Hepatocyte (in vitro differentiated cells): Measurements from ENCODE around the gene RAPGEFL1. TPM values are rescaled to one million over a fixed set of nuclear protein-coding genes. Genes with fewer than 3 reads are reported as not detected.

Source experiments
- DNase-seq: peaks from one replicate; pipeline ENCODE4 v3.0.0-alpha.2; 2016; ENCODE audit warnings: low spot score
- H2AFZ ChIP-seq: fragments of 200-600 bp; sonication (generic); 2 replicates; pipeline ENCODE4 v1.6.0; 2016; ENCODE audit warnings: antibody characterized with exemption, mild to moderate bottlenecking
- H3K27ac ChIP-seq: fragments of 200-600 bp; sonication (generic); 2 replicates; pipeline ENCODE4 v1.5.1; 2016; ENCODE audit warnings: mild to moderate bottlenecking
- H3K27me3 ChIP-seq: fragments of 200-600 bp; sonication (generic); 2 replicates; pipeline ENCODE4 v1.6.1; 2016
- H3K36me3 ChIP-seq: fragments of 200-600 bp; sonication (generic); replicated peaks from 2 replicates; pipeline ENCODE4 v1.5.1; 2016; ENCODE audit warnings: low read depth; ENCODE audit not compliant: insufficient read depth
- H3K4me1 ChIP-seq: fragments of 200-600 bp; sonication (generic); 2 replicates; pipeline ENCODE4 v1.5.1; 2016; ENCODE audit warnings: mild to moderate bottlenecking, moderate library complexity; ENCODE audit not compliant: insufficient read depth
- H3K4me2 ChIP-seq: fragments of 200-600 bp; sonication (generic); 2 replicates; pipeline ENCODE4 v1.6.0; 2016
- H3K4me3 ChIP-seq: fragments of 200-600 bp; sonication (generic); 2 replicates; pipeline ENCODE4 v1.5.1; 2016; ENCODE audit warnings: mild to moderate bottlenecking
- H3K79me2 ChIP-seq: fragments of 200-600 bp; sonication (generic); 2 replicates; pipeline ENCODE4 v1.6.0; 2017; ENCODE audit warnings: mild to moderate bottlenecking
- H3K9me2 ChIP-seq: fragments of 200-600 bp; sonication (generic); replicated peaks from 2 replicates; pipeline ENCODE4 v1.6.0; 2017; ENCODE audit warnings: mild to moderate bottlenecking; ENCODE audit not compliant: insufficient read depth
- H3K9me3 ChIP-seq: fragments of 200-600 bp; sonication (generic); 2 replicates; pipeline ENCODE4 v1.5.1; 2016; ENCODE audit warnings: low read depth, mild to moderate bottlenecking
- H4K20me1 ChIP-seq: fragments of 200-600 bp; sonication (generic); 2 replicates; pipeline ENCODE4 v1.6.0; 2016; ENCODE audit warnings: mild to moderate bottlenecking; ENCODE audit not compliant: insufficient read depth, poor library complexity, severe bottlenecking
- EZH2 ChIP-seq: fragments of 200-600 bp; sonication (generic); IDR thresholded peaks from 2 replicates; pipeline ENCODE4 v1.6.1; 2016; ENCODE audit warnings: antibody characterized with exemption, mild to moderate bottlenecking, borderline replicate concordance
- EZH2phosphoT487 ChIP-seq: fragments of 200-600 bp; sonication (generic); IDR thresholded peaks from one replicate; pipeline ENCODE4 v1.6.1; 2018; ENCODE audit warnings: antibody characterized with exemption, mild to moderate bottlenecking, low read depth, moderate library complexity; ENCODE audit not compliant: unreplicated experiment, severe bottlenecking
- WGBS: methylation state at CpG from one replicate; pipeline ENCODE4 v1.1.6; 2016; ENCODE audit warnings: low lambda C conversion rate; ENCODE audit errors: missing lambda C conversion rate; 5-methylcytosine and 5-hydroxymethylcytosine counted together
- polyA plus RNA-seq: library from polyadenylated mRNA; unstranded; fragments of >200 nt; fragmentation: Nextera tagmentation; extraction: Ambion mirVana; gene quantifications from 2 replicates; pipeline ENCODE4 v1.2.1, GENCODE V29; 2016
- total RNA-seq: library from RNA; depleted of rRNA; stranded (reverse); fragments of >200 nt; gene quantifications from 2 replicates; pipeline ENCODE4 v1.2.3, GENCODE V29; 2014
- TF ChIP-seq, protein P1 (sequence below): fragments of 200-600 bp; sonication (generic); IDR thresholded peaks from 2 replicates; pipeline ENCODE4 v1.5.1; 2016; ENCODE audit warnings: antibody characterized with exemption, mild to moderate bottlenecking; ENCODE audit not compliant: poor library complexity

Gene RAPGEFL1
- total and polyA plus RNA-seq, 2 experiments from 2014 or later: 4.2 to 4.9 TPM

DNA sequence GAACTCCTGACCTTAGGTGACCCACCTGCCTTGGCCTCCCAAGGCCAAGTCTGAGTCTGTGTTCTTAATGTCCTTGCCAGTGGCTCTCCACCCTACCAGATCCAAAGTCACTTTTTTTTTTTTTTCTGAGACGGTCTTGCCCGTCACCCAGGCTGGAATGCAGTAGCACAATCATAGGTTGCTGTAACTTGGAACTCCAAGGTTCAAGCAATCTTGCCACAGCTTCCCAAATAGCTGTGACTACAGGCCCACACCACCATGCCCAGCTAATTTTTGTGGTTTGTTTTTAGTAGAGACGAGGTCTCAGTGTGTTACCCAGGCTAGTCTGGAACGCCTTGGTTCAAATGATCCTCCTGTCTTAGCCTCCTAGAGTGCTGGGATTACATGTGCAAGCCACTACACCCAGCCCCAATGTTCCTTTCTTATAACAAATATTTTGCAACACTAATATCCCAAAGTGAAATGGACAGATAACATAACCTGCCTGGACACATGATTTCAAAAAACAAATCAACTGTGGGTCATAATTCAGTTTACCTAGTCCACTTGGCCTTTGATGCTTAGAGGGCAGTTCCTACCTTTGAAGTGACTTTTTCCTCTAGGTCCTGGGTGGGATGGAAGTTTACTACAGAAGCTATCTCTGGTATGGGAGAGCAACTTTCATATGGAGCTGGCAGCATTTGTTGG is 4.0 kb upstream of the RAPGEFL1 start:
- Histone ChIP-seq H3K79me2 (no peaks in the 10 kb centered on the region), H3K27me3 (no peaks in the 10 kb centered on the region), H3K4me3 (no peak overlapping the region), H3K9me3 (no peaks in the 10 kb centered on the region), H4K20me1 (no peaks in the 10 kb centered on the region), H3K4me2 (no peak overlapping the region), H2AFZ (no peak overlapping the region), H3K27ac (no peak overlapping the region), H3K4me1 (peaks cover 9% of the 10 kb centered on the region), H3K9me2 (no peaks in the 10 kb centered on the region), H3K36me3 (no peaks in the 10 kb centered on the region)
- WGBS: 94% methylated on average over 4 of the region's 4 CpGs
- DNase-seq: no peak
- TF ChIP-seq EZH2phosphoT487: no peak
- no peak for TF ChIP-seq EZH2
- TF ChIP-seq, protein P1, sequence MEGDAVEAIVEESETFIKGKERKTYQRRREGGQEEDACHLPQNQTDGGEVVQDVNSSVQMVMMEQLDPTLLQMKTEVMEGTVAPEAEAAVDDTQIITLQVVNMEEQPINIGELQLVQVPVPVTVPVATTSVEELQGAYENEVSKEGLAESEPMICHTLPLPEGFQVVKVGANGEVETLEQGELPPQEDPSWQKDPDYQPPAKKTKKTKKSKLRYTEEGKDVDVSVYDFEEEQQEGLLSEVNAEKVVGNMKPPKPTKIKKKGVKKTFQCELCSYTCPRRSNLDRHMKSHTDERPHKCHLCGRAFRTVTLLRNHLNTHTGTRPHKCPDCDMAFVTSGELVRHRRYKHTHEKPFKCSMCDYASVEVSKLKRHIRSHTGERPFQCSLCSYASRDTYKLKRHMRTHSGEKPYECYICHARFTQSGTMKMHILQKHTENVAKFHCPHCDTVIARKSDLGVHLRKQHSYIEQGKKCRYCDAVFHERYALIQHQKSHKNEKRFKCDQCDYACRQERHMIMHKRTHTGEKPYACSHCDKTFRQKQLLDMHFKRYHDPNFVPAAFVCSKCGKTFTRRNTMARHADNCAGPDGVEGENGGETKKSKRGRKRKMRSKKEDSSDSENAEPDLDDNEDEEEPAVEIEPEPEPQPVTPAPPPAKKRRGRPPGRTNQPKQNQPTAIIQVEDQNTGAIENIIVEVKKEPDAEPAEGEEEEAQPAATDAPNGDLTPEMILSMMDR: no peak

DNA sequence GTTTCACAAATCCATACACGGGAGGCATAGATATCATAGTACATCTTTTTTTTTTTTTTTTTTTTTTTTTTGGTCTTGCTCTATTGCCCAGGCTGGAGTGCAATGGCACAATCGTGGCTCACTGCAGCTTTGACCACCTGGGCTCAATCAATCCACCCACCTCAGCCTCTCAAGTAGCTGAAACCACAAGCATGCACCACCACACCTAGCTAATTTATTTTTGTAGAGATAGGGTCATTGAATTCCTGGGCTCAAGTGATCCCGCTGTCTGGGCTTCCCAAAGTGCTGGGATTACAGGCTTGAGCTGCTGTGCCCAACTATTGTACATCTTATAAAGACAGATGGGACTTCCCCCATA is 3.5 kb upstream of the RAPGEFL1 start:
- no peak overlapping the region for H3K4me2 ChIP-seq
- H3K9me3 ChIP-seq: no peaks in the 10 kb centered on the region
- H3K79me2 ChIP-seq: no peaks in the 10 kb centered on the region
- no peaks in the 10 kb centered on the region for H4K20me1 ChIP-seq
- H3K4me1 ChIP-seq: peaks cover 10% of the 10 kb centered on the region
- H3K36me3 ChIP-seq: no peaks in the 10 kb centered on the region
- no peaks in the 10 kb centered on the region for H3K27me3 ChIP-seq
- TF ChIP-seq EZH2 (no peak), EZH2phosphoT487 (no peak)
- TF ChIP-seq, protein P1: no peak
- 93% methylated on average over 3 of the region's 3 CpGs for WGBS
- no peak overlapping the region for H3K27ac ChIP-seq
- H3K9me2 ChIP-seq: no peaks in the 10 kb centered on the region
- H2AFZ ChIP-seq: no peak overlapping the region
- DNase-seq: no peak
- no peak overlapping the region for H3K4me3 ChIP-seq

DNA sequence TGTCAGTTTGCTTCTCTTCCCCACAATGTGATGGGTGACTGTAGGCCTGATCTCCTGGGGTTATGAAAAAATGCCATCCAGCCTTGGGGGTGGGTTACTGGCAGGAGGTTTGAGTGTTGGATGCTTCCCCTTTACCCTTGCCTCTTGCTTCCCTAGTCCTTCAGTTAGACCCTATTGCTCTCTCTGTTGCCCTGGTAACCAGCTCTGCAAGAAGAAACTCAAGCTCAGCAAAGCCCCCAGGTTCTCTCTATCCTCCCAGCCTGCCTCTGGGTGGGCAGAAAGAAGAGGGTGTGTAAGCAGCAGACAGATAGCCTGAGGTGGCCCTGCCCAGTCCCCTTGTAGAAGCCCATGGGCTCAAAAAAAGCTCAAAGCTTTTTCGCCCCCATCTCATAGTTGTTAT is 2.8 kb upstream of the RAPGEFL1 start:
- H3K36me3 ChIP-seq: no peaks in the 10 kb centered on the region
- 100% methylated on average over 1 of the region's 1 CpG for WGBS

More for the DNA sequence above, 2.8 kb upstream of the RAPGEFL1 start:
- Histone ChIP-seq H3K9me2 (no peaks in the 10 kb centered on the region), H3K27ac (no peak overlapping the region), H2AFZ (no peak overlapping the region), H3K27me3 (no peaks in the 10 kb centered on the region), H3K9me3 (no peaks in the 10 kb centered on the region), H3K4me3 (no peak overlapping the region), H3K79me2 (no peaks in the 10 kb centered on the region), H4K20me1 (no peaks in the 10 kb centered on the region), H3K4me2 (no peak overlapping the region), H3K4me1 (peaks cover 10% of the 10 kb centered on the region)
- TF ChIP-seq, protein P1: no peak
- TF ChIP-seq EZH2: no peak
- no peak for TF ChIP-seq EZH2phosphoT487
- DNase-seq: no peak
